Astrocyte (in vitro differentiated cells and primary cell): Measurements from ENCODE around the gene VWA5B1. TPM values are rescaled to one million over a fixed set of nuclear protein-coding genes. Genes with fewer than 3 reads are reported as not detected.
A peak's percentile ranks its signal among the peaks of the same experiment; 100 is the strongest.

Experiments
- DNase-seq: peaks from one replicate; pipeline ENCODE4 v3.0.0-alpha.2; 2010; ENCODE audit warnings: low read depth
- FAIRE-seq: peaks from 2 replicates; lab custom pipeline; 2011; peaks lifted over from hg19 to GRCh38; lab: Jason Lieb, UNC
- H2AFZ ChIP-seq: 2 replicates; pipeline ENCODE4 v1.6.0; 2012; ENCODE audit warnings: low read depth, low read length, inconsistent platforms
- H3K27ac ChIP-seq: 2 replicates; pipeline ENCODE4 v1.5.1; 2011; ENCODE audit warnings: low read depth, low read length, inconsistent platforms
- H3K27me3 ChIP-seq: 2 replicates; pipeline ENCODE4 v1.6.0; 2011; ENCODE audit warnings: low read length, inconsistent platforms; ENCODE audit not compliant: insufficient read depth
- H3K36me3 ChIP-seq: 2 replicates; pipeline ENCODE4 v1.5.1; 2011; ENCODE audit warnings: low read length, inconsistent platforms; ENCODE audit not compliant: insufficient read depth
- H3K4me1 ChIP-seq: 2 replicates; pipeline ENCODE4 v1.5.1; 2011; ENCODE audit warnings: low read length, inconsistent platforms; ENCODE audit not compliant: insufficient read depth
- H3K4me2 ChIP-seq: 2 replicates; pipeline ENCODE4 v1.6.0; 2012; ENCODE audit warnings: low read length, inconsistent platforms
- H3K4me3 ChIP-seq: 2 replicates; pipeline ENCODE4 v1.5.1; 2011; ENCODE audit warnings: low read depth, mild to moderate bottlenecking, low read length, inconsistent platforms; ENCODE audit not compliant: insufficient read depth
- H3K79me2 ChIP-seq: 2 replicates; pipeline ENCODE4 v1.6.0; 2012; ENCODE audit warnings: mild to moderate bottlenecking, low read length, inconsistent platforms; ENCODE audit not compliant: insufficient read depth
- H3K9ac ChIP-seq: 2 replicates; pipeline ENCODE4 v1.6.0; 2012; ENCODE audit warnings: mild to moderate bottlenecking, low read length, inconsistent platforms
- H3K9me3 ChIP-seq: 2 replicates; pipeline ENCODE4 v1.5.1; 2012; ENCODE audit warnings: low read depth, mild to moderate bottlenecking, low read length, inconsistent platforms; ENCODE audit not compliant: insufficient read depth
- H4K20me1 ChIP-seq: 2 replicates; pipeline ENCODE4 v1.6.0; 2012; ENCODE audit warnings: low read length, inconsistent platforms; ENCODE audit not compliant: insufficient read depth
- H3K27ac Mint-ChIP-seq: one replicate; pipeline ENCODE4 v1.8.0; 2021; ENCODE audit warnings: mild to moderate bottlenecking, mixed read lengths; ENCODE audit not compliant: unreplicated experiment
- H3K27me3 Mint-ChIP-seq: one replicate; pipeline ENCODE4 v1.8.0; 2021; ENCODE audit warnings: low read depth, mixed read lengths; ENCODE audit not compliant: unreplicated experiment
- H3K36me3 Mint-ChIP-seq: one replicate; pipeline ENCODE4 v1.8.0; 2021; ENCODE audit warnings: low read depth, mixed read lengths; ENCODE audit not compliant: unreplicated experiment
- H3K4me1 Mint-ChIP-seq: one replicate; pipeline ENCODE4 v1.8.0; 2021; ENCODE audit warnings: low read depth, mixed read lengths; ENCODE audit not compliant: unreplicated experiment
- H3K4me3 Mint-ChIP-seq: one replicate; pipeline ENCODE4 v1.8.0; 2021; ENCODE audit warnings: mild to moderate bottlenecking, moderate library complexity, mixed read lengths; ENCODE audit not compliant: unreplicated experiment
- H3K9me3 Mint-ChIP-seq: one replicate; pipeline ENCODE4 v1.8.0; 2021; ENCODE audit warnings: mild to moderate bottlenecking, mixed read lengths; ENCODE audit not compliant: unreplicated experiment
- EZH2 ChIP-seq: IDR thresholded peaks from 2 replicates; pipeline ENCODE4 v1.6.1; 2012; ENCODE audit warnings: mild to moderate bottlenecking, low read length, inconsistent platforms; ENCODE audit not compliant: insufficient read depth
- total RNA-seq: library from RNA; stranded (reverse); gene quantifications from 2 replicates; pipeline ENCODE4 v1.2.1, GENCODE V29; 2021
- TF ChIP-seq, protein P1 (sequence below): IDR thresholded peaks from 2 replicates; pipeline ENCODE4 v1.5.1; 2011; ENCODE audit warnings: low read depth, mild to moderate bottlenecking, inconsistent platforms, low read length, moderate library complexity; ENCODE audit not compliant: insufficient read depth

The VWA5B1 gene
- total RNA-seq, 1 donor from 2014 or later = not detected

DNA sequence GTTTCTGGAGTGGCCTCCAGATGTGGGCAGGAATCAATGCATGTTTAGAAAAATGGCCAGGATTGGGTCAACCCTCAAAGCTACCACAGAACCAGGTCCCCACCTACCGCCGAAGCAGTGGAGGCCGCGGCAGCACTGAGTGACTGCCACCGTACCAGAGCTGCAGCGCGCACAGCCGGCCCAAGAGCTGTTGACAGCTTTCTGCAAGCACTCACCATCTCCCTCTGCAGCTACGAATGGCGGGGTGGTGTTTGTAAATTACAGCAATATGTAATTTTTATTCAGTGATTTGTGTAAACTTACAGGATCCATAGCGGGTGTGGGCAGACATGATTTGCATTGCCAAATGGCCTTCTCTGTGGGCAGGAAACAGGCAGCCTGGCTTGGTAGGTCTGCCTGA is 98.9 kb downstream of the VWA5B1 start:
- Mint-ChIP-seq H3K4me1 (no peaks in the 10 kb centered on the region), H3K36me3 (no peaks in the 10 kb centered on the region), H3K4me3 (no peak overlapping the region), H3K27ac (no peak overlapping the region), H3K9me3 (peaks cover 6% of the 10 kb centered on the region), H3K27me3 (peaks cover 88% of the 10 kb centered on the region)
- Histone ChIP-seq H2AFZ (no peak overlapping the region), H3K9me3 (no peaks in the 10 kb centered on the region), H3K79me2 (no peaks in the 10 kb centered on the region), H3K9ac (no peak overlapping the region), H3K27me3 (peaks cover 35% of the 10 kb centered on the region), H3K4me3 (no peak overlapping the region), H3K36me3 (no peaks in the 10 kb centered on the region), H4K20me1 (peaks cover 3% of the 10 kb centered on the region), H3K4me1 (no peaks in the 10 kb centered on the region), H3K4me2 (no peak overlapping the region), H3K27ac (no peak overlapping the region)
- TF ChIP-seq, protein P1, sequence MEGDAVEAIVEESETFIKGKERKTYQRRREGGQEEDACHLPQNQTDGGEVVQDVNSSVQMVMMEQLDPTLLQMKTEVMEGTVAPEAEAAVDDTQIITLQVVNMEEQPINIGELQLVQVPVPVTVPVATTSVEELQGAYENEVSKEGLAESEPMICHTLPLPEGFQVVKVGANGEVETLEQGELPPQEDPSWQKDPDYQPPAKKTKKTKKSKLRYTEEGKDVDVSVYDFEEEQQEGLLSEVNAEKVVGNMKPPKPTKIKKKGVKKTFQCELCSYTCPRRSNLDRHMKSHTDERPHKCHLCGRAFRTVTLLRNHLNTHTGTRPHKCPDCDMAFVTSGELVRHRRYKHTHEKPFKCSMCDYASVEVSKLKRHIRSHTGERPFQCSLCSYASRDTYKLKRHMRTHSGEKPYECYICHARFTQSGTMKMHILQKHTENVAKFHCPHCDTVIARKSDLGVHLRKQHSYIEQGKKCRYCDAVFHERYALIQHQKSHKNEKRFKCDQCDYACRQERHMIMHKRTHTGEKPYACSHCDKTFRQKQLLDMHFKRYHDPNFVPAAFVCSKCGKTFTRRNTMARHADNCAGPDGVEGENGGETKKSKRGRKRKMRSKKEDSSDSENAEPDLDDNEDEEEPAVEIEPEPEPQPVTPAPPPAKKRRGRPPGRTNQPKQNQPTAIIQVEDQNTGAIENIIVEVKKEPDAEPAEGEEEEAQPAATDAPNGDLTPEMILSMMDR = no peak
- TF ChIP-seq EZH2 = no peak
- FAIRE-seq (no peak), DNase-seq (no peak)

DNA sequence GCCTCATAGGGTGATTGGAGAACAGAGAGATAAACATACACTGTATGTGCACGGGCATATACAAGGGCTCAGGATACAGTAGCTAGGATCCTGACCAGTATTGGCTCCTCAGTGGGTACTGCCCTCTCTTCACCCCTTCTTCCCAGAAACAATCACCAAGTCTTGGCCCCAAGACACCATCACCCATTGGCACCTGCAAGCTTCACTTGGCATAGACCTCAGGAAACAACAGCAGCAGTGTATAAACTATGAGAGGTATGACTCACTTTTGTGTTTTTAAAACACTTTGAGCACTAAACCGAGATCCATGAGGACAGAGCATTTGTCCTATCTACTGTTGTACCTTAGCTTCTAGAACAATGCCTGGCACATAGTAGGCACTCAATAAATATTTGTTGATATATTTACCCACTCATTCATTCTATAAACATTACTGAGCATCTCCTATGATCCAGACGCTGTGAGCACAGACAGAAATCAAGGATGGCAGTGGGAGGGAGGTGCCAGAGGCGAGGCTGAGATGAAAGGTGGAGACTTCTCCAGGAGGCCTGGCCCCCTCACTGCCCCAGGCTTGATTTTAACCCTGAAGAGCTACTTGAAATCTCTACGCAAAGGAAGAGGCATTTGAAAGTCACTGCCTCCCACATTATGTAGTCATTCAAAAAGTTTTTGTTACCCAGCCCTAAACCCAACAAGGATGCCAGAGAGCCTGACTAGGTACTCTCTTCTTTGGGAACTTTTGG is 100.1 kb downstream of the VWA5B1 start:
- Histone ChIP-seq H3K4me1 (no peaks in the 10 kb centered on the region), H3K27ac (no peak overlapping the region), H4K20me1 (peaks cover 3% of the 10 kb centered on the region), H3K36me3 (no peaks in the 10 kb centered on the region), H3K9ac (no peak overlapping the region), H3K4me3 (no peak overlapping the region), H2AFZ (no peak overlapping the region), H3K4me2 (no peak overlapping the region), H3K79me2 (no peaks in the 10 kb centered on the region), H3K9me3 (no peaks in the 10 kb centered on the region), H3K27me3 (peaks cover 35% of the 10 kb centered on the region)
- DNase-seq (peak; percentile 36), FAIRE-seq (no peak)
- H3K27me3 Mint-ChIP-seq = peaks cover 81% of the 10 kb centered on the region
- TF ChIP-seq EZH2 = no peak
- TF ChIP-seq, protein P1 = no peak
- no peak overlapping the region for H3K27ac Mint-ChIP-seq
- no peaks in the 10 kb centered on the region for H3K4me1 Mint-ChIP-seq
- no peaks in the 10 kb centered on the region for H3K36me3 Mint-ChIP-seq
- no peak overlapping the region for H3K4me3 Mint-ChIP-seq
- peaks cover 3% of the 10 kb centered on the region for H3K9me3 Mint-ChIP-seq

GRCh38 chr1:20395255-20395654 is 104.6 kb downstream of the VWA5B1 start:
- H3K9me3 Mint-ChIP-seq = peaks cover 8% of the 10 kb centered on the region

More at GRCh38 chr1:20395255-20395654, 104.6 kb downstream of the VWA5B1 start:
- H3K4me1 ChIP-seq = peaks cover 6% of the 10 kb centered on the region
- FAIRE-seq (no peak), DNase-seq (no peak)
- no peak overlapping the region for H3K4me2 ChIP-seq
- no peak overlapping the region for H3K27ac ChIP-seq
- Mint-ChIP-seq H3K36me3 (no peaks in the 10 kb centered on the region), H3K4me3 (no peak overlapping the region), H3K27ac (no peak overlapping the region), H3K4me1 (peaks cover 1% of the 10 kb centered on the region), H3K27me3 (peaks cover 76% of the 10 kb centered on the region)
- no peaks in the 10 kb centered on the region for H3K36me3 ChIP-seq
- H3K4me3 ChIP-seq = no peak overlapping the region
- no peak overlapping the region for H2AFZ ChIP-seq
- no peak overlapping the region for H3K9ac ChIP-seq
- TF ChIP-seq, protein P1 = no peak
- no peak for TF ChIP-seq EZH2
- H4K20me1 ChIP-seq = peaks cover 3% of the 10 kb centered on the region
- peaks cover 22% of the 10 kb centered on the region for H3K27me3 ChIP-seq
- H3K9me3 ChIP-seq = no peaks in the 10 kb centered on the region
- no peaks in the 10 kb centered on the region for H3K79me2 ChIP-seq
